Measurements from ENCODE around the gene MICB. TPM values are rescaled to one million over a fixed set of nuclear protein-coding genes. Genes with fewer than 3 reads are reported as not detected.
"Not testable (repeated sequence)": the region's sequence is repeated elsewhere in the genome, so short reads cannot be mapped to it uniquely, and the experiment has no call there.

Gene MICB
- total RNA-seq, 4 donors from 2014 or later: 0.61 to 2.6 (median 1.2) TPM

GRCh38 chr6:31485055-31485454 is 12.9 kb upstream of the MICB start:
- TF ChIP-seq POLR2A (IDR thresholded peaks at IDR 0.05): no peak
- TF ChIP-seq, protein P1, sequence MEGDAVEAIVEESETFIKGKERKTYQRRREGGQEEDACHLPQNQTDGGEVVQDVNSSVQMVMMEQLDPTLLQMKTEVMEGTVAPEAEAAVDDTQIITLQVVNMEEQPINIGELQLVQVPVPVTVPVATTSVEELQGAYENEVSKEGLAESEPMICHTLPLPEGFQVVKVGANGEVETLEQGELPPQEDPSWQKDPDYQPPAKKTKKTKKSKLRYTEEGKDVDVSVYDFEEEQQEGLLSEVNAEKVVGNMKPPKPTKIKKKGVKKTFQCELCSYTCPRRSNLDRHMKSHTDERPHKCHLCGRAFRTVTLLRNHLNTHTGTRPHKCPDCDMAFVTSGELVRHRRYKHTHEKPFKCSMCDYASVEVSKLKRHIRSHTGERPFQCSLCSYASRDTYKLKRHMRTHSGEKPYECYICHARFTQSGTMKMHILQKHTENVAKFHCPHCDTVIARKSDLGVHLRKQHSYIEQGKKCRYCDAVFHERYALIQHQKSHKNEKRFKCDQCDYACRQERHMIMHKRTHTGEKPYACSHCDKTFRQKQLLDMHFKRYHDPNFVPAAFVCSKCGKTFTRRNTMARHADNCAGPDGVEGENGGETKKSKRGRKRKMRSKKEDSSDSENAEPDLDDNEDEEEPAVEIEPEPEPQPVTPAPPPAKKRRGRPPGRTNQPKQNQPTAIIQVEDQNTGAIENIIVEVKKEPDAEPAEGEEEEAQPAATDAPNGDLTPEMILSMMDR (IDR thresholded peaks at IDR 0.05): no peak
- no peak overlapping the region for H3K4me3 ChIP-seq (ENCODE audit: low read depth, poor library complexity, severe bottlenecking)
- DNase-seq (ENCODE audit: low spot score in 2 of 2): no peak
- WGBS, 2 donors: 78 to 86% methylated on average over 1 of the region's 1 CpG
- intact Hi-C loops (cut with DNase I; ENCODE audit: low total_unique reads): no loop called here

GRCh38 chr6:31486065-31486837 is 11.7 kb upstream of the MICB start:
- intact Hi-C loops (cut with DNase I; ENCODE audit: low total_unique reads); H3K4me3 ChIP-seq (ENCODE audit: low read depth, poor library complexity, severe bottlenecking): not testable (repeated sequence)
- WGBS, 2 donors: 50 to 54% methylated on average over 2 of the region's 9 CpGs
- peak in 1 of 2 donors; percentile 2 for DNase-seq (ENCODE audit: low spot score in 2 of 2)

DNA sequence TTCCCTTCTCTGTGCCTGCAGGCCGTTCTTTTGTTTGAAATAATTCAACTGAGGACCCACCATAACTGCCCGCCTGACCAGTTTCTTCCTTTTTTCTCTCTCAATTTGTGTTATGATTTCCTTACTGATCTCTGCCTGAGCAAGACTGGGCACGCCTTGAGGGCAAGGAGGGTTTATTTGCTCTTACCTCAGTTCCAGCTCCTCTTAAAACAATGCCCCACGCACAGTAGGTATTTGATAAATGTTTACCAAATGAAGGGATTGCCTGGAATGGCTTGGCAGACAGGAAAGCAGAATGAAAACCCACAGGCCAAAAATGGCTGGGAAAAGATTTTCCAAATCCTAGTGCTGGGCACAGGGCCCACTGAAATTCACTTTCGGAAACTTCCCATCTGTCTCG is 10.3 kb upstream of the MICB start:
- intact Hi-C loops (cut with DNase I; ENCODE audit: low total_unique reads); H3K4me3 ChIP-seq (ENCODE audit: low read depth, poor library complexity, severe bottlenecking); DNase-seq (ENCODE audit: low spot score in 2 of 2): not testable (repeated sequence)
- WGBS, 2 donors: 76 to 84% methylated on average over 4 to 6 of the region's 6 CpGs

DNA sequence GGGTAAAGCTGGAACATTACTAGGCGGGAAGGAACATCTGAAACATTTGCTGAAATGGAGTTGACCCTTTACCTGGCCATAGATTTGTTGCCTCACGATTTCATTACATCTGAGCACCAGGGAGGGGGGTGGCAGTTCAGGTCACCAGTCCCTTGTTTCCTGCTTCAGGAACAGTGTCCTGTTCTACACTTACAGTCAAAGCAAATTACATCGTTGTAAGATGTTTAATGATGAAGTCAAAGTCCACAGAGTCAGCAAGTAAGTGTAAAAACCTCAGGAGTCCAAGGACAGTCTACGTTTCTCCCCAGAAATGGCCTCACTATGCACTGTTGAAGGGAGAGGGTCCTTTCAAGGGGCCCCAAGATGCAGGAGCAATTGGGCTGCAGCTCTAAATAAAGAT is 8.9 kb upstream of the MICB start:
- H3K4me3 ChIP-seq (ENCODE audit: low read depth, poor library complexity, severe bottlenecking): no peak overlapping the region
- DNase-seq (ENCODE audit: low spot score in 2 of 2): peak in 1 of 2 donors; percentile 7
- TF ChIP-seq POLR2A (IDR thresholded peaks at IDR 0.05): no peak
- TF ChIP-seq, protein P1 (IDR thresholded peaks at IDR 0.05): no peak
- 78 to 86% methylated on average over 4 of the region's 4 CpGs for WGBS, 2 donors
- intact Hi-C loops (cut with DNase I; ENCODE audit: low total_unique reads): no loop called here

DNA sequence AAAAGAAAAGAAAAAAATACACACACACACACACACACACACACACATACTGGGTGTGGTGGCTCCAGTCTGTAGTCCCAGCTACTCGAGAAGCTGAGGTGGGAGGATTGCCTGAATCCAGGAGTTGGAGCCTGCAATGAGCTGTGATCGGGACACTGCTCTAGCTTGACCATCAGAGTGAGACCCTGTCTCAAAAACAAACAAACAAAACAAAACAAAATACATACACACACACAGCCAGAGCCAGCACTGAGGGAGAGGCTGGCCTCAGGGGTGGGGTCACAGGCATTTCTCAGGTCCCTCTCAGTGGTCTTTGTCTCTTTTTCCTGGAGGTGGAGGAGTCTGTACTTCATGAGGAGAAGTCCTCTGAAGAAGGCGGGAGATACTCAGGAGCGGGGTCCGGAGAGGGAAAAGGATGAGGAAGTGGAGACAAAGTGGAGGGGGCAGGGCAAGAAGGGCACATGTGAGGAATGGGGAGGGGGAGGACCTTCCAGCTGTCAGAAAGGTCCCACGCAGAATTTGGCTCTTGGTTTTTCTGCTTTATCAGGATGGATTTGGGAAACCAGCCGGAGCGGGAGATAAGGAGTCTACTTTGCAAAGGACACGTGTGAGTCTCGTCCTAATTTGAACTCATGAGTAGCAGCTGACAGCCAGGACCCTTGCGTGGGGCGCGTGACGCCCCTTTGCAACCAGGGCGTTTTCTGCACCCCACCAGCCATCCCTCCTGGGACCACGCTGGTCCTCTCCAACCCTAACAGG is 7.7 kb upstream of the MICB start:
- DNase-seq (ENCODE audit: low spot score in 2 of 2): peak in 1 of 2 donors; percentile 28
- intact Hi-C loops (cut with DNase I; ENCODE audit: low total_unique reads): no loop called here
- no peak overlapping the region for H3K4me3 ChIP-seq (ENCODE audit: low read depth, poor library complexity, severe bottlenecking)
- 66 to 70% methylated on average over 16 of the region's 16 CpGs for WGBS, 2 donors
- no peak for TF ChIP-seq POLR2A (IDR thresholded peaks at IDR 0.05)
- TF ChIP-seq, protein P1 (IDR thresholded peaks at IDR 0.05): no peak

- DNase-seq (ENCODE audit: low spot score in 2 of 2); H3K4me3 ChIP-seq (ENCODE audit: low read depth, poor library complexity, severe bottlenecking); intact Hi-C loops (cut with DNase I; ENCODE audit: low total_unique reads): not testable (repeated sequence)
- WGBS, 2 donors: 0 to 2% methylated on average over 2 of the region's 2 CpGs
These were observed 4.4 kb upstream of the MICB start for GRCh38 chr6:31493550-31493874.

- TF ChIP-seq, protein P1 (IDR thresholded peaks at IDR 0.05): peak in 1 of 3 donors; percentile 85
- TF ChIP-seq POLR2A (IDR thresholded peaks at IDR 0.05): no peak
- DNase-seq (ENCODE audit: low spot score in 2 of 2): peak; percentile 73 to 96
- peak overlapping the region; percentile 47 for H3K4me3 ChIP-seq (ENCODE audit: low read depth, poor library complexity, severe bottlenecking)
- intact Hi-C loops (cut with DNase I; ENCODE audit: low total_unique reads): no loop called here
- WGBS, 2 donors: 1% methylated on average over 49 to 54 of the region's 58 CpGs
These were observed 3.9 kb upstream of the MICB start for GRCh38 chr6:31493875-31494694.
